Natural killer cell (primary cell): Measurements from ENCODE around the gene NFKB2. TPM values are rescaled to one million over a fixed set of nuclear protein-coding genes. Genes with fewer than 3 reads are reported as not detected.

ENCODE experiments used
- ATAC-seq, 3 donors: fragments of 150-1000 bp in 2 of 3; fragments of 200-7000 bp in 1 of 3; cut with Tn5 transposase; 1 replicate in 1 of 3; 2 replicates in 2 of 3; pipeline ENCODE4 v1.10.0; 2021; ENCODE audit warnings: mild to moderate bottlenecking in 2 of 3, moderate library complexity in 2 of 3
- DNase-seq, 2 donors: peaks; one replicate each; pipeline versions ENCODE4 v3.0.0 to v3.0.0-alpha.2; 2013 to 2021; ENCODE audit warnings: mixed read lengths in 1 of 2
- H3K27ac ChIP-seq: one replicate; pipeline ENCODE4 v1.5.1; 2013; ENCODE audit warnings: mild to moderate bottlenecking, low read length
- H3K27me3 ChIP-seq: one replicate; pipeline ENCODE4 v1.6.1; 2013; ENCODE audit warnings: low read length; ENCODE audit not compliant: control insufficient read depth, insufficient read depth
- H3K36me3 ChIP-seq: one replicate; pipeline ENCODE4 v1.6.1; 2013; ENCODE audit warnings: low read length; ENCODE audit not compliant: control insufficient read depth, insufficient read depth
- H3K4me1 ChIP-seq: one replicate; pipeline ENCODE4 v1.6.1; 2013; ENCODE audit warnings: low read length; ENCODE audit not compliant: control insufficient read depth, insufficient read depth
- H3K4me3 ChIP-seq: one replicate; pipeline ENCODE4 v1.5.1; 2013; ENCODE audit warnings: low read length
- H3K9me3 ChIP-seq: one replicate; pipeline ENCODE4 v1.6.1; 2013; ENCODE audit warnings: low read length; ENCODE audit not compliant: control insufficient read depth, insufficient read depth
- H3K27ac Mint-ChIP-seq, 2 donors: one replicate each; pipeline ENCODE4 v1.8.0; 2022; ENCODE audit warnings: mild to moderate bottlenecking in 2 of 2, mixed read lengths in 2 of 2, moderate library complexity in 1 of 2
- H3K27me3 Mint-ChIP-seq, 2 donors: one replicate each; pipeline ENCODE4 v1.8.0; 2022; ENCODE audit warnings: low read depth in 2 of 2, mixed read lengths in 2 of 2
- H3K36me3 Mint-ChIP-seq: one replicate; pipeline ENCODE4 v1.8.0; 2022; ENCODE audit warnings: mixed read lengths
- H3K4me1 Mint-ChIP-seq, 2 donors: one replicate each; pipeline ENCODE4 v1.8.0; 2022; ENCODE audit warnings: mixed read lengths in 2 of 2
- H3K4me3 Mint-ChIP-seq: one replicate; pipeline ENCODE4 v1.8.0; 2022; ENCODE audit warnings: mild to moderate bottlenecking, moderate library complexity, mixed read lengths
- H3K9me3 Mint-ChIP-seq, 2 donors: one replicate each; pipeline ENCODE4 v1.8.0; 2022; ENCODE audit warnings: mixed read lengths in 2 of 2
- CTCF ChIP-seq: fragments of 200-600 bp; IDR thresholded peaks from one replicate; pipeline ENCODE4 v1.8.0; 2022; ENCODE audit warnings: antibody characterized with exemption
- WGBS: methylation state at CpG from one replicate; pipeline ENCODE4 v1.1.7; 2013; ENCODE audit warnings: missing lambda C conversion rate; ENCODE audit not compliant: insufficient coverage; 5-methylcytosine and 5-hydroxymethylcytosine counted together
- intact Hi-C: fragments of 100-400 bp; cut with micrococcal nuclease; formaldehyde crosslinking; loops from one replicate; pipeline ENCODE4 v1.14.2; 2022
- total RNA-seq, 4 donors: library from RNA; stranded (reverse); fragments of 120-200 nt in 1 of 4; gene quantifications; one replicate each; pipeline versions ENCODE4 v1.2.3 to v1.2.4, GENCODE V29; 2013 to 2022

Gene NFKB2
- total RNA-seq, 3 donors from 2014 or later (not counting 1 experiment from before 2014, with no cell fraction given): 201 to 264 (median 246) TPM

GRCh38 chr10:102412293-102412692 lies 16.8 kb downstream of the NFKB2 start:
- H3K9me3 Mint-ChIP-seq: no peaks in the 10 kb centered on the region
- H3K4me1 Mint-ChIP-seq: peaks cover 9 to 19% of the 10 kb centered on the region in 2 donors
- intact Hi-C loops: no loop called here

GRCh38 chr10:102413053-102413705 lies 17.7 kb downstream of the NFKB2 start:
- Histone ChIP-seq H3K4me1 (peaks cover 20% of the 10 kb centered on the region), H3K9me3 (no peaks in the 10 kb centered on the region), H3K36me3 (no peaks in the 10 kb centered on the region), H3K27me3 (peaks cover 50% of the 10 kb centered on the region), H3K4me3 (no peak overlapping the region), H3K27ac (no peak overlapping the region)
- DNase-seq: peak in 1 of 2 donors; percentile 73
- peak in 1 of 3 donors; percentile 13 for ATAC-seq
- H3K4me1 Mint-ChIP-seq: peaks cover 9 to 22% of the 10 kb centered on the region in 2 donors
- intact Hi-C loops: no loop called here
- TF ChIP-seq CTCF: no peak
- H3K9me3 Mint-ChIP-seq: no peaks in the 10 kb centered on the region
- no peak overlapping the region for H3K27ac Mint-ChIP-seq
- peaks cover 42 to 60% of the 10 kb centered on the region in 2 donors for H3K27me3 Mint-ChIP-seq
- WGBS: 25% methylated on average over 5 of the region's 5 CpGs
- H3K4me3 Mint-ChIP-seq: no peak overlapping the region
- no peaks in the 10 kb centered on the region for H3K36me3 Mint-ChIP-seq

More at GRCh38 chr10:102412293-102412692, 16.8 kb downstream of the NFKB2 start:
- Mint-ChIP-seq H3K4me3 (no peak overlapping the region), H3K27ac (no peak overlapping the region), H3K36me3 (no peaks in the 10 kb centered on the region), H3K27me3 (peaks cover 46 to 60% of the 10 kb centered on the region in 2 donors)
- ATAC-seq: no peak
- TF ChIP-seq CTCF: no peak
- no peak for DNase-seq
- peaks cover 49% of the 10 kb centered on the region for H3K27me3 ChIP-seq
- H3K36me3 ChIP-seq: no peaks in the 10 kb centered on the region
- 94% methylated on average over 10 of the region's 10 CpGs for WGBS
- no peak overlapping the region for H3K27ac ChIP-seq
- H3K9me3 ChIP-seq: no peaks in the 10 kb centered on the region
- H3K4me1 ChIP-seq: peaks cover 20% of the 10 kb centered on the region
- no peak overlapping the region for H3K4me3 ChIP-seq

- H3K4me3 ChIP-seq: no peak overlapping the region
- no peaks in the 10 kb centered on the region for H3K9me3 Mint-ChIP-seq
- H3K36me3 Mint-ChIP-seq: no peaks in the 10 kb centered on the region
- intact Hi-C loops: no loop called here
- H3K27ac Mint-ChIP-seq: no peak overlapping the region
- H3K27me3 Mint-ChIP-seq: peaks cover 37 to 59% of the 10 kb centered on the region in 2 donors
- no peaks in the 10 kb centered on the region for H3K36me3 ChIP-seq
- ATAC-seq (no peak), DNase-seq (no peak)
- no peak overlapping the region for H3K4me3 Mint-ChIP-seq
- H3K4me1 ChIP-seq: peaks cover 20% of the 10 kb centered on the region
- TF ChIP-seq CTCF: no peak
- no peaks in the 10 kb centered on the region for H3K9me3 ChIP-seq
- H3K27me3 ChIP-seq: peaks cover 53% of the 10 kb centered on the region
- WGBS: 91% methylated on average over 16 of the region's 16 CpGs
- peaks cover 9 to 22% of the 10 kb centered on the region in 2 donors for H3K4me1 Mint-ChIP-seq
- no peak overlapping the region for H3K27ac ChIP-seq
These were observed 18.5 kb downstream of the NFKB2 start for GRCh38 chr10:102413806-102414561.
